ENCODE data around the gene RPL41. TPM values are rescaled to one million over a fixed set of nuclear protein-coding genes. Genes with fewer than 3 reads are reported as not detected.

RPL41 gene
- total RNA-seq, 1 donor from 2014 or later = 4,478 TPM

DNA sequence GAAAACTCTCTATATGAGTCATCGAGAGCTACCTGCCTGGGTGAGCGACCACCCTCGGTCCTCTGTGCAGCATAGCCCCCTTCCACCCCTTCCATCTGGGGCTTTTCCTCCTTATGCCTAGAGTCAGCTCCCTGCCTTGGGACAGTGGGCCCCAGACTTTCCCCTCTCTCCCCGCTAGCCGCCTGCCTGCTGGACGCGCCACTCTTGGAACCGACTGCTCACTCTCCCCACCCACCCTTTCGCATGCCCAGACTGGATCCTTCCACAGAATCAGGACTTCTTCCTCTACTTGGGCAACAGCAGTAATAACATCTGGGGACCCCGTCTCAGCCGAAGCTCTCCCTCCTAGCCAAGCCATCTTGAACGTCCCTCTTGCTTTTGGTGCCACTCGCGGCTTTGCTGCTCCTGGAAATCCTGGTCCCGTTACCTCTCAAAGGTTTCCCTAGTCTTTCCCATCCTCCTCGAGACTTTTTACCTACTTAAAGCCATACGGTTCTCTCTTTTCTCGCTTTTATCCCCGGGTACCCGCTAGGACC, 12.3 kb downstream of the RPL41 start:
- DNase-seq (ENCODE audit: low read depth, low spot score) = no peak
- TF ChIP-seq, protein P1, sequence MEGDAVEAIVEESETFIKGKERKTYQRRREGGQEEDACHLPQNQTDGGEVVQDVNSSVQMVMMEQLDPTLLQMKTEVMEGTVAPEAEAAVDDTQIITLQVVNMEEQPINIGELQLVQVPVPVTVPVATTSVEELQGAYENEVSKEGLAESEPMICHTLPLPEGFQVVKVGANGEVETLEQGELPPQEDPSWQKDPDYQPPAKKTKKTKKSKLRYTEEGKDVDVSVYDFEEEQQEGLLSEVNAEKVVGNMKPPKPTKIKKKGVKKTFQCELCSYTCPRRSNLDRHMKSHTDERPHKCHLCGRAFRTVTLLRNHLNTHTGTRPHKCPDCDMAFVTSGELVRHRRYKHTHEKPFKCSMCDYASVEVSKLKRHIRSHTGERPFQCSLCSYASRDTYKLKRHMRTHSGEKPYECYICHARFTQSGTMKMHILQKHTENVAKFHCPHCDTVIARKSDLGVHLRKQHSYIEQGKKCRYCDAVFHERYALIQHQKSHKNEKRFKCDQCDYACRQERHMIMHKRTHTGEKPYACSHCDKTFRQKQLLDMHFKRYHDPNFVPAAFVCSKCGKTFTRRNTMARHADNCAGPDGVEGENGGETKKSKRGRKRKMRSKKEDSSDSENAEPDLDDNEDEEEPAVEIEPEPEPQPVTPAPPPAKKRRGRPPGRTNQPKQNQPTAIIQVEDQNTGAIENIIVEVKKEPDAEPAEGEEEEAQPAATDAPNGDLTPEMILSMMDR (conservative IDR thresholded peaks at IDR 0.05) = no peak
- Mint-ChIP-seq H3K4me3 (peak overlapping the region; percentile 92), H3K9me3 (no peaks in the 10 kb centered on the region), H3K4me1 (peaks cover 38% of the 10 kb centered on the region), H3K36me3 (ENCODE audit: low read depth) (peaks cover 17% of the 10 kb centered on the region), H3K27me3 (ENCODE audit: low read depth) (no peaks in the 10 kb centered on the region), H3K27ac (ENCODE audit: unreplicated experiment) (peak overlapping the region; percentile 99)

DNA sequence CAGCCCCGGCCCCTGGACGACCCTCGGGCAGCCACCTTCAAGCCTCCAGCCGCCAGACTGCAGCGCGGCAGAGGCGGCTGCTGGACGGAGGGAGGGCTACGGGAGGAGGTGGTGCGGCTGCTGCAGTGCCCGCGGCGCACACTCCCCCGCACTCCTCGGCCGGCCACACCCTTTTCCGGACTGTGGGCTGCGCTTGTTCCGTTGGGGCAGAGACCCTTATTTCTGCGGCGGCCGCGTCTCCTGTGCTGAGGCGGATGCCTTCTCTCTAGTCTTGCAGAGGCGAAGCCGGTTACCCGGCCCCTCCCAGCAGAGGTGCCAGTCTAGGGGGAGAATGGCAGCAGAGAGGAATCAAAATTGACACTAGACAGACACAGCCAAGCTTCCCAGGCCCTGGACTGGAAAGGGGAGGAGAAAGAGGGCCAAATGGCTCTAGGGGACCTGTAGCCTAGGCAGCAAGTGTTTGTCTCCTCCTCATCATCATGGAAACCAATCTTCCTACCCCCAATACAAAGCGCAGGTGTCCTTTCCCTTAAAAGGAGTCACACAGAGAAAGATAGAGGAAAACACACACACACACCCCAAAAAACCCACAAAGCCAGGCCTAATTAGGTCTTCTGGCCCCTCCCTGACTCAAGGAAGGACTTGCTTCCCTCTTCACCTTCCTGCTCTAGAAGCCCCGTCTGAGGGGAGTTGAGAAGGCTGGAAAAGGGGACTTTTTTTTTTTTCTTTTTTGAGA, 12.9 kb downstream of the RPL41 start:
- Mint-ChIP-seq H3K27me3 (ENCODE audit: low read depth) (no peaks in the 10 kb centered on the region), H3K27ac (ENCODE audit: unreplicated experiment) (peak overlapping the region; percentile 99)

DNA sequence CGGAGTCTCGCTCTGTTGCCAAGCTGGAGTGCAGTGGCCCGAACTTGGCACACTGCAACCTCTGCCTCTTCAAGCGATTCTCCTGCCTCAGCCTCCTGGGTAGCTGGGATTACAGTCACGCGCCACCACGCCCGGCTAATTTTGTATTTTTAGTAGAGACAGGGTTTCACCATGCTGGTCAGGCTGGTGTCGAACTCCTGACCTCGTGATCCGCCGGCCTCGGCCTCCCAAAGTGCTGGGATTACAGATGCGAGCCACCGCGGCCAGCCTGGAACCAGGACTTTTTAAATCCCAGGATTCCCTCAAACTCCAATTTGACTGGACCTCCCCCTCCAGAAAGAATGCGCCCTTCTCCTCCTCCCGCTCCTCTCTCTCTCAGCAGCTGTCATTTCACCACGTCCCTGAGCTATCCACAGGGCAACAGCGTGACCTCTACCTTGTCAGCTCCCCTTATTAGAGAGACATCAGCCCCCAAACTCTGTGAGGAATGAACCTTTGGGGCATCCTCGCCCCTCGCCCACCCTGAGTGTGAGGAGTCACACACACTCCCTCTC, 13.6 kb downstream of the RPL41 start:
- Mint-ChIP-seq H3K4me1 (peaks cover 38% of the 10 kb centered on the region), H3K27ac (ENCODE audit: unreplicated experiment) (no peak overlapping the region), H3K4me3 (peak overlapping the region; percentile 85), H3K9me3 (no peaks in the 10 kb centered on the region), H3K36me3 (ENCODE audit: low read depth) (peaks cover 20% of the 10 kb centered on the region), H3K27me3 (ENCODE audit: low read depth) (no peaks in the 10 kb centered on the region)
- no peak for DNase-seq (ENCODE audit: low read depth, low spot score)
- TF ChIP-seq, protein P1 (conservative IDR thresholded peaks at IDR 0.05) = no peak

More for the DNA sequence above, 12.9 kb downstream of the RPL41 start:
- peaks cover 19% of the 10 kb centered on the region for H3K36me3 Mint-ChIP-seq (ENCODE audit: low read depth)
- H3K4me3 Mint-ChIP-seq = peak overlapping the region; percentile 92
- peak; percentile 56 for DNase-seq (ENCODE audit: low read depth, low spot score)
- no peaks in the 10 kb centered on the region for H3K9me3 Mint-ChIP-seq
- H3K4me1 Mint-ChIP-seq = peaks cover 38% of the 10 kb centered on the region
- TF ChIP-seq, protein P1 (conservative IDR thresholded peaks at IDR 0.05) = no peak

DNA sequence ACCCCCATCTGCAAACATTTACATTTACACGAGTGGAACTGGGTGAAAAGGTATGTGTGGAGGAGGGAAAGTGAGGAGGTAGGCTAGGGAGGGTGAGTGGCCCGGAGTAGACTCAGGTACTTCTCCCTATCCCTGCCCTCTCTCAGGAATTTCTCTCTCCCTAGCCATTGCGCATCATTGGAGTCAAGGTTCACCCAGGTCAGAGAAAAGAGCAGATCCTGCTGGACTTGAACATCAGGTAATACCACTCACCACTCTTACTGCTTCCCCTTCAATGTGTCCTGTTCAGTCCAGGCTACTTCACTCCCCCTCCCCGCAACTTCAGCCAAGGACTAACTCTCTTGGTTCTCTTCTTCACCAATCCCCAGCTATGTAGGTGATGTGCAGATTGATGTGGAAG, 14.4 kb downstream of the RPL41 start:
- DNase-seq (ENCODE audit: low read depth, low spot score) = no peak
- Mint-ChIP-seq H3K27me3 (ENCODE audit: low read depth) (no peaks in the 10 kb centered on the region), H3K36me3 (ENCODE audit: low read depth) (peaks cover 20% of the 10 kb centered on the region), H3K4me1 (peaks cover 38% of the 10 kb centered on the region), H3K4me3 (peak overlapping the region; percentile 85), H3K9me3 (no peaks in the 10 kb centered on the region), H3K27ac (ENCODE audit: unreplicated experiment) (peak overlapping the region; percentile 54)
- TF ChIP-seq, protein P1 (conservative IDR thresholded peaks at IDR 0.05) = no peak

- Mint-ChIP-seq H3K9me3 (no peaks in the 10 kb centered on the region), H3K36me3 (ENCODE audit: low read depth) (peaks cover 41% of the 10 kb centered on the region), H3K4me1 (peaks cover 6% of the 10 kb centered on the region), H3K27me3 (ENCODE audit: low read depth) (no peaks in the 10 kb centered on the region), H3K27ac (ENCODE audit: unreplicated experiment) (no peak overlapping the region), H3K4me3 (no peak overlapping the region)
- no peak for DNase-seq (ENCODE audit: low read depth, low spot score)
- TF ChIP-seq, protein P1 (conservative IDR thresholded peaks at IDR 0.05) = no peak
Observed at GRCh38 chr12:56134897-56135296, 18.5 kb downstream of the RPL41 start.

Data from neural crest cell (in vitro differentiated cells).